GM19455 (cell line): Measurements from ENCODE around the gene KPTN.

ENCODE experiments used
- ATAC-seq: cut with Tn5 transposase; IDR thresholded peaks from one replicate; pipeline ENCODE4 v1.9.1; 2021; ENCODE audit not compliant: unreplicated experiment

Gene KPTN

DNA sequence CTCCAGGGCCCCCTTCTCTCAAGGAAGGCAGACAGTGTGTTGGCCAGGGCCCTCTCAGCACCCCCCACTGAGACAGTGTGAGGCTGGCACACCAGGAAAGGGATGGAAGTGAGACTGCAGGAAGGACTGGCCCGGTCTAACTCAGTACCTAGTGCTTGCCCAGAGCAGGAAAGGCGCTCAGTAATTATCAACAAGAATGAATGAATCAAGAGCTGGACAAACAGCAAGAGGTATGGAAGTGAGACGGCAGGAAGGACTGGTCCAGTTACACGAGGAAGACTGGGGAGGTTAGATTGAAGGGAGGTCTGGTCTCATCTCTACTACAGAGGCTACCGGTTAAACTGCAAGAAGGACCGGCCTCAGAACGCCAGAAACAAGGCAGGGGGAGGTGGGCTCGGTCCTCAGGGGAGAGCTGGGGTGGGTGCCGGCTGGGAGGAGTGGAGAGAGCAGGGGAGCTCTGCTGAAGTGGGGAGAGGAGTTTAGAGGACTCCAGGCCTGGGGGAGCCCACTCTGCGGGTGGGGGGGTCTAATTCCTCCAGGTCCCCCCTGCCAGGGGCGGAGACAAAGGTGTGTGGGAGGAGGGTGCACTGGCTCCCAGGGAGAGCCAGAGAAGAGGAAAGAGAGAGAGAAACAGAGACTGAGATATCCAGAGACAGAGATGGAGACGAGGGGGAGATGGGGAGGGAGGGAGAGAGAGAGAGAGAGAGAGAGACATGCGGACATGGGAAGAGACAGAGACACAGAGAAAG lies 13.4 kb downstream of the KPTN start:
- no peak for ATAC-seq

DNA sequence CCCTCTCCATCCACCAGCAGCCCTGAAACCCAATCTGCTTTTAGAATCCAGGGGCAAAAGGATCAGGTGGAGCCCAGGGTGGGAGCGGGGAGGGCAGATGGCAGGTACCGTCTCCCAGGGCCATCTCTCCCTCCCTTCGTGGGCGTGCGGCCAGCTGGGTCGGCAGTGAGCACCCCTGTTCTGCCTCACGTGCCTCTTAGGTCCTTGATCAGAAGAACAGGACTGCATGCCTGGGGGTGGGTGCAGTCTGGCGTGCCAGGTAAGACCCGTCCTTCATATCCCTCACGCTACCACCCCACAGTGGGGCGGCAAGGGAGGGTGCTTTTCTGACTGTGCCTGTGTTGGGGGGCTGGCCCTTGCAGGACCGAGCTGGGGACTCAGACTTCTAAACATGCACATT lies 14.3 kb downstream of the KPTN start:
- no peak for ATAC-seq

- ATAC-seq: no peak
Observed at GRCh38 chr19:47469363-47469700, 14.7 kb downstream of the KPTN start.

DNA sequence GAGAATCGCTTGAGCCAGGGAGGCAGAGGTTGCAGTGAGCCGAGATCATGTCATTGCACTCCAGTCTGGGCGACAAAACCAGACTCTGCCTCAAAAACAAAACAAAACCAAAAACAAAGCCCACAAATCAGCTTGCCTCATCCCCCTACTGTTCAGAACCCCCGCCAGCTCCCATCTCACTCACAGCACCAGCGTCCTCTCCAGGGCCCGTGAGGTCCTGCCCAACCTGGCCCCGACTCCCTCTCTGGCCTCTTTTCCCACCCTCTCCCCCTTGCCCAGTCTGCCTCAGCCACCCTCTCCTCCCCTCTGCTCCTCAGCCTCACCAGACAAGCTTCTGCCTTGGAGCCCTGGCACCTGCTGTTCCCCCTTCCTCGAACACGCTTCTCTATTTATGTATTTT lies 16.1 kb downstream of the KPTN start:
- ATAC-seq: no peak

- ATAC-seq: no peak
Observed at GRCh38 chr19:47465957-47466356, 18.1 kb downstream of the KPTN start.

DNA sequence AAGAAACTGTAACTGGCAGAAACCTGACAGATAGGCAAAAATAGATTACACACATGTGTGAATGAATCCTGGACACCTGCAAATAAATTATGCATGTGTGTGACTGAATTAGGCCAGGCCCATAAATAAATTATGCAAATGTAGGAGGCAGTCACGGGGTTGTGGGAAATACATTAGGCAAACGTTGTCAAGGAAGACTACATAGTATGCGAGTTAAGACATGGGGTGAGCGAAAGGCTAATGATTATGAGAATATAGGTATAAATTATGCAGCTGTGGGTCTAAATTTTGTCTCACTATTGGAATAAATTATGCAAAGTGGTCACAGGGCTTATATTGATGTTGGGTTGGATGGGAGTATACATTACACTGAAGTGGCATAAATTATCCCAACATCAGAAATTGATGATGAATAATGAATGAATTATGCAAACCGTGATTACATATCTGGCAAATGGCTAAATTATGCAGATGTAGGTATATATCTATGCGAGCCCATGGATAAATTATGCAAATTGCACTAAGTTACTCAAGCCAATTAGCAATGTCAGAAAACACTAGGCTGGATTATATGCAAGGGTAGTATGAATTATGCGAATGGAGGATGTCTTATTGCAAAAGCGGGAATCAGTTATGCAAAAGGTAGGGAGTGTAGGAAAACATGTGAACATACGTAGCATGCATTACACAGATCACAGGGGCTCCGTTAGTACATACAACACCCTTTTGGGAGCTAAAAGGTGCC lies 19.2 kb downstream of the KPTN start:
- ATAC-seq: no peak

DNA sequence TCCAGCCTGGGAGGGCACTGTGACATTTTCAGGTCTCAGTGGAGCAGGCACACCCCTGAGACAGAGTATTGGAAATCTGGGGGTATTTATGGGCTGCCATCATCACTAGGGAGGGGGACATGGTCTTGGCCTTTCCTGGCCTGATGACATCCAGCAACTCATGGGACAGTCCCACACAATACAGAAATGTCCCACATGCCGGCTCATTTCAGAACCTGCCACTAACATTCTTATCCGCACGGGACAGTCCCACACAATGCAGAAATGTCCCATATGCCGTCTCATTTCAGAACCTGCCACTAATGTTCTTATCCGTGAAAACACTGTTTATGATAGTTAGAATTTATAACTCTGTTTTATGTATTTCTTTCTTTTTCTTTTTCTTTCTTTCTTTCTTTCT lies 22.1 kb downstream of the KPTN start:
- ATAC-seq: no peak

- ATAC-seq: no peak
Observed at GRCh38 chr19:47459477-47459876, 24.5 kb downstream of the KPTN start.

DNA sequence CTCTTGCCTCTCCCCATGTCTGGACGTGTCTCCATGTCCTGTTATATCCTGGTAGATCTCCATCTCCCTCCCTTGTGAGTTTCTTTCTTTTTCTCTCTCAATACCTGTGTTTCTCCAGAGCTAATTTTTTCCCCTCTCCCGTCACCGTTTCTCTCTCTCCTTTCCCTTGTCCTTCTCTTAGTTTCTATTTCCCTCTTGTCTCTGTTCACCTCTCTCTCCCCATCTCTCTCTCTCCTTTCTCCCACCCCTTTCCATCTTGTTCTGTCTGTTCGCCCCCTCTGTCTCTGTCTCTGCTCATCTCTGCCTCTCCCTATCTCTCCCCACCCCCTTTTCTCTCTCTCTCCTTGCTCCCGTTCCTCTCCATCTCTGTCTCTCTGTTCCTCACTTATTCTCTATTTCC lies 25.3 kb downstream of the KPTN start:
- ATAC-seq: no peak

DNA sequence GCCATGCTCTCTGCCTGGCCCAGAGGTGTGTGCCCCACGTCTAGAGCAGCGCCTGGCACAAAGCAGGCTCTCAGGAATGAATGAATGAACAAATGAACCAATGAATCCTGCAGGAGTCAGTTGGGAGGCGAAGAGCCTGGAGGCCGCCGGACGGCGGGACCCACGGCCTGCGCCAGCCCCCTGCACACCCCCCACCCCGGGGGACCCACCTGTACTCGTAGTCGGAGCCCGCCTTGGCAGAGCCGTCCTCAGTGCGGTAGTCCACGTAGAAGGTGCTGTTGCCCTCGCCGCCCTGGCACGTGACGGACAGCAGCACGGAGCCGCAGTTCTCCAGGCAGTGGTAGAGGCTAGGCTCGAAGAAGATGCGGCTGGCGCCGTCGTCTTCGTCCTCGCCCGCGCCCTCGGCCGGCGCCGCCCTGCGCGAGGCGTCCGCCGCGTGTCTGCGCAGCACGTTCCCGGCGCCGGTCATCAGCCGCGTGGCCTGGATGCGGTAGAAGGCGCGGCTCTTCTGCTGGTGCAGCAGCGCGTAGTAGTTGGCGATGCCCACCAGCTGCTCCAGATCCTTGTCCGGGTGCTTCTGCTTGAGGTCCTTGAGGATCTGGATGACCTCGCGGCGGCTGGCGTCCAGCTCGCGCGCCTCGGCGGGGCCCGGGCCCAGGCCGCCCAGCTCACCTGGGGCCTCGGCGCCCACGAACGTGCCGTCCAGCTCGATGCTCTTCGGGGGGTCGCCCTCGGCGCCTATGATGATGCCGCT lies 27.1 kb downstream of the KPTN start:
- ATAC-seq: no peak

GRCh38 chr19:47450478-47450877 lies 33.5 kb downstream of the KPTN start:
- no peak for ATAC-seq

DNA sequence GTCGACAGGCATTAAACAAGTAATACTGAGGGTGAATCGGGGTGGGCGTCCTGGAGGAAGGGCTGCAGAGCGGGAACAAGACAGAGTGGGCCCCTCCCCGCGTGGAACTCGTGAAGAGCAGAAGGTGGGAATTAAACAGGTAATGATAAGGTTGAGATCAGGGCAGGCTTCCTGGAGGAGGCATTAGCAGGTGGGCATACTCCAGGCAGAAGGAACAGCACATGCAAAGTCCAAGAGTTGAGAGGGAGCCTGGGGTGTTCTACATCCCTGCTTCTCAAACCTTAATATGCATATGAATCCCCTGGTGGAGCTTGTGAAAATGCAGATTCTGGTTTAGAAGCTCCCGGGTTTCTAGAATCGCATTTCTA lies 35.7 kb downstream of the KPTN start:
- ATAC-seq: no peak

- no peak for ATAC-seq
Observed at GRCh38 chr19:47447470-47448359, 36.3 kb downstream of the KPTN start.

GRCh38 chr19:47446534-47447469 lies 37.2 kb downstream of the KPTN start:
- ATAC-seq: no peak

- no peak for ATAC-seq
Observed at GRCh38 chr19:47445937-47446402, 38.0 kb downstream of the KPTN start.

DNA sequence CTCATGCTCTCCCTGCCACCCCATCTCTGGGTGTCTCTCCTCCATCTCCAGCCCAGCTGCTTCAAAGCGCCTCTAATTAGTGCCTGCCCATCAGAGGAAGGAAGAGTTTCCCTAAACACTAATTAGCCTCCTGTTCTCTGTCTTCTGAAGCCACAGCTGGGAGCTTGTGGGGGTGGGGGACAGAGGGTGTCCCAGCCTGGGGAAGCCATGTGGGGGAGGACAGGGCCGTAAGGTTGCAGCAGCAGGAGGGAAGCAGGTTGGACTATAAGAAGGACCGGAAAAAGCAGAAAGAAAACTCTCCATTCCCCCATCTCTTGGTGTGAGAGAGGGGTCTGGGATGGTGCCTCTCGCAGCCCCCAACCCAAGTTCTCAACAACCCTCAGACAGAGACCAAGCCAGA lies 38.5 kb downstream of the KPTN start:
- ATAC-seq: no peak

DNA sequence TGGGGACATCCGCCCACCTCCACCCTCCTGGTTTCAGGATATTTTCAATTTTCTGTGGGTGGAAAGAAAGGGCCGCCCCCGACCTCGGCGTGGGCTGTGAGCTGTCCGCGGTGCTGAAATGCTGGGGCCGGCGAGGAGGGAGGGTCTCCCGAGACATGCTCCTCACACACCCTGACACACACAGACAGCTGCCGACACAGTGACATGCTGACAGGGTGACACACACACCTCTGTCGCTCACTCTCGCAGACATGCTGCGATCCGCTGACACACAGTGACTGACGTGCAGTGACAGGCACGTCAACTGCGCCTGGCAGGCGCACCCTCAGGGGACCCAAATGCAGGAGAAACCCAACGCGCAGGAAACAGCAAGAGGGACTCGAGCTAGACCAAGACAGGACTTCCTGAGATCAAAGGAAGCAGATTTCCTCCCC lies 39.6 kb downstream of the KPTN start:
- ATAC-seq: no peak

GRCh38 chr19:47443331-47443730 lies 40.7 kb downstream of the KPTN start:
- ATAC-seq: no peak

DNA sequence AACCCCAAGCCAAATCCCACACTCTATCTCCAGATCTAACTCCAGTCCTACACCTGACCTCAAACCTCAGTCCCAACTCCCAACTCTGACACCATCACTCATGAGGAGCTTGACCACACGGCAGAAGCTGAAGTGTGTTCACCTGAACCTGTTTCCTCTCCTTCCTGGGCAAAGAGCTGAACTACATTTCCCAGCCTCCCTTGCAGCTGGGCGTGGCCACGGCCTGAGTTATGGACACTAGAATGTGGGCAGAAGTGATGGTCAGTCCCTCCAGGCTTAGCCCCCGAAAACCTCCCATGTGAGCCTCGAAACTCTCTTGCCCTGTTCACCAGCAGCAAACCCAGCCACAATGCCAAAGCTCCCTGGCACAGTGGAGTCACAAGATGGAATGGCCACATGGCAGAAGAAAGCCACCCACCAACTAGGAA lies 45.2 kb downstream of the KPTN start:
- no peak for ATAC-seq

DNA sequence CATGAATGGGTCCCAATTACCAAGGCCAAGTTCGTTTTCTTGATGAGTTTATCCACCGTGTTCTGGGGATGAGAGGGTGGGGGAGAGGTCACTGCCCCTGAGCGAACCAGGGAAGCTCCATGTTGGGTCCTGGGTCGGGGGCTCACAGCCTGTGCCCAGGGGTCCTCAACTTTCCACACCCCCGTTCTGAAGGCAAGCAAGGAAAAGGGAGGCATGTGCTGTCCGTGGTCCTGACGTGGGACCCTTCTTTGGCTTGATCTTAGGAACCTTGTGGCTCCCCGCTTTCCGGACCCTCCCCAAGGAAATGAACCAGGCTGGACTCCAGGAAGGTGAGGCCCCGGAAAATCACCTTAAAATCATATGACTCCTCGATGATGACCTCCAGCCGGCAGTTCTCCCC lies 46.5 kb downstream of the KPTN start:
- ATAC-seq: no peak
